ENCODE data around the gene FGF4.

The FGF4 gene

GRCh38 chr11:69810289-69811118 lies 35.4 kb upstream of the FGF4 start:
- Histone ChIP-seq H4K20me1 (ENCODE audit: control insufficient read depth, insufficient read depth, low read depth, low read length) (no peaks in the 10 kb centered on the region), H3K36me3 (ENCODE audit: control insufficient read depth, low read length) (no peaks in the 10 kb centered on the region), H3K4me1 (ENCODE audit: control insufficient read depth, low read length) (no peaks in the 10 kb centered on the region), H3K27ac (ENCODE audit: low read depth, low read length) (no peak overlapping the region), H3K4me3 (ENCODE audit: low read length) (no peak overlapping the region), H3K4me2 (ENCODE audit: low read length) (no peak overlapping the region), H3K79me2 (ENCODE audit: control insufficient read depth, low read length) (no peaks in the 10 kb centered on the region), H3F3A (ENCODE audit: control insufficient read depth, insufficient read depth) (no peaks in the 10 kb centered on the region), H3K9me2 (replicated peaks; ENCODE audit: control insufficient read depth, low read length) (no peaks in the 10 kb centered on the region), H3K9me3 (ENCODE audit: control insufficient read depth, insufficient read depth, low read length) (no peaks in the 10 kb centered on the region), H3K27me3 (ENCODE audit: control insufficient read depth, low read length) (no peaks in the 10 kb centered on the region)
- no peak for TF ChIP-seq CTCF (IDR thresholded peaks at IDR 0.05; ENCODE audit: low read depth, low read length, poor library complexity, severe bottlenecking)
- TF ChIP-seq EZH2phosphoT487 (IDR thresholded peaks at IDR 0.05; ENCODE audit: borderline replicate concordance, low read length), result no peak

DNA sequence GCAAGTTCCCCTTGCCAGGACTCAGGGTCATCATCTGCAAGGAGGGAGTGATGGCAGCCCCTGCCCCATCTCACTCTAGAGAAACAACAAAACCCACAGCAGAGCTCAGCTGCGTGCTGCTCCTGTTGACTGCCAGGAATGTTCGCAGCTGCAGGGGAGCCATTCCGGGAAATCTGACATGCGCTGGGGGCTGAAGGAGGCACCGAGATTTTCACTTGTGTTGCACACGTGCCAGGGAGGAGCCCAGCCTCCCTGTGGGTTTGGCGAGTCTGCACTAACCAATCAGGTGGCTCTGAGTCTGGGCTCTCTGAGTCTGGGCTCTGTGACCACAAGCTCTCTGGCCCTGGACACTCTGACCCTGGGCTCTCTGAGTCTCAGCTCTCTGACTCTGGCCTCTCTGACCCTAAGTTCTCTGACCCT lies 33.5 kb upstream of the FGF4 start:
- H3F3A ChIP-seq (ENCODE audit: control insufficient read depth, insufficient read depth), result no peaks in the 10 kb centered on the region
- H3K4me1 ChIP-seq (ENCODE audit: control insufficient read depth, low read length), result no peaks in the 10 kb centered on the region
- H3K4me3 ChIP-seq (ENCODE audit: low read length), result no peak overlapping the region
- no peaks in the 10 kb centered on the region for H3K79me2 ChIP-seq (ENCODE audit: control insufficient read depth, low read length)
- no peak for TF ChIP-seq EZH2phosphoT487 (IDR thresholded peaks at IDR 0.05; ENCODE audit: borderline replicate concordance, low read length)
- no peak for TF ChIP-seq CTCF (IDR thresholded peaks at IDR 0.05; ENCODE audit: low read depth, low read length, poor library complexity, severe bottlenecking)
- H4K20me1 ChIP-seq (ENCODE audit: control insufficient read depth, insufficient read depth, low read depth, low read length), result no peaks in the 10 kb centered on the region
- no peaks in the 10 kb centered on the region for H3K9me3 ChIP-seq (ENCODE audit: control insufficient read depth, insufficient read depth, low read length)
- no peak overlapping the region for H3K4me2 ChIP-seq (ENCODE audit: low read length)
- H3K9me2 ChIP-seq (replicated peaks; ENCODE audit: control insufficient read depth, low read length), result no peaks in the 10 kb centered on the region; the same call in 1 of the 2 replicates
- H3K36me3 ChIP-seq (ENCODE audit: control insufficient read depth, low read length), result no peaks in the 10 kb centered on the region
- H3K27ac ChIP-seq (ENCODE audit: low read depth, low read length), result no peak overlapping the region
- H3K27me3 ChIP-seq (ENCODE audit: control insufficient read depth, low read length), result no peaks in the 10 kb centered on the region

DNA sequence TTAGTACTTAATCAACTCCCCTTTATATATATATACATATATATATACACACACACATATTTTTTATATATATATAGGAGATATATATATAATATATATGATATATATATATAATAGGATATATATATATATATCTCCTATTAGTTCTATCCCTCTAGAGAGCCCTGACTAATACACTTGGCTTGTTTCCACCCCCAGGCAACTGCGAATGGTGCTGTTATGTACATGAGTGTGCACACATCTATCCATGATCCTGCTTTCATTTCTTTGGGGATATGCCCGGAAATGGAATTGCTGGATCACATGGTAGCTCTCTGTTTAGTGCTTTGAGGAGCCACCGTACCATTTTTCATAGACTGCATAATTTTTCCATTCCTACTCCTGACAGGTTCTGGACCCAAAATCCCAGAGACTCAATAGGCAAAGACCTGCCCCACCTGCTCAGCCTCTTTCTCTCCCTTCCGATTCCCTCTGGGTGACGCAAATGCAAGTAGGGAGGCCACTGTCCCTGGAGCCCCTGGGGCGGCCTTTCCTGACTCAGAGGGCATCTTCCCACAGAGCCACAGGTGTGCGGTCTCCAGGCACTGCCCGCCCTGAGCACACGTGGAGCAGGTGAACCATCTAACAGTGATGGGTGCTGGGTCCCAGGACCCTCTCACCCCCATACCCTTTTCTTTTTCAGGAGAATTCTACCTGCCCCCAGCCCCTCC lies 32.1 kb upstream of the FGF4 start:
- H3K4me3 ChIP-seq (ENCODE audit: low read length), result no peak overlapping the region
- no peaks in the 10 kb centered on the region for H3K27me3 ChIP-seq (ENCODE audit: control insufficient read depth, low read length)
- no peak overlapping the region for H3K4me2 ChIP-seq (ENCODE audit: low read length)
- no peaks in the 10 kb centered on the region for H3K36me3 ChIP-seq (ENCODE audit: control insufficient read depth, low read length)
- H3K9me2 ChIP-seq (replicated peaks; ENCODE audit: control insufficient read depth, low read length), result no peaks in the 10 kb centered on the region; the same call in 1 of the 2 replicates
- H3K27ac ChIP-seq (ENCODE audit: low read depth, low read length), result no peak overlapping the region
- H3K9me3 ChIP-seq (ENCODE audit: control insufficient read depth, insufficient read depth, low read length), result no peaks in the 10 kb centered on the region
- H3K79me2 ChIP-seq (ENCODE audit: control insufficient read depth, low read length), result no peaks in the 10 kb centered on the region
- no peaks in the 10 kb centered on the region for H4K20me1 ChIP-seq (ENCODE audit: control insufficient read depth, insufficient read depth, low read depth, low read length)
- no peaks in the 10 kb centered on the region for H3K4me1 ChIP-seq (ENCODE audit: control insufficient read depth, low read length)
- no peak for TF ChIP-seq CTCF (IDR thresholded peaks at IDR 0.05; ENCODE audit: low read depth, low read length, poor library complexity, severe bottlenecking)
- TF ChIP-seq EZH2phosphoT487 (IDR thresholded peaks at IDR 0.05; ENCODE audit: borderline replicate concordance, low read length), result no peak
- H3F3A ChIP-seq (ENCODE audit: control insufficient read depth, insufficient read depth), result no peaks in the 10 kb centered on the region
